Ovary (tissue), 3 donors: ENCODE data around the gene MAPK10.

ENCODE experiments used
- CTCF ChIP-seq, 3 donors: fragments of 450-650 bp in 2 of 3; fragments of 200-600 bp in 1 of 3; IDR thresholded peaks; one replicate each; pipeline versions ENCODE4 v1.5.1 to v1.8.0; 2016 to 2022; ENCODE audit warnings: antibody characterized with exemption in 3 of 3, mild to moderate bottlenecking in 1 of 3
- EP300 ChIP-seq: sonication (generic); formaldehyde crosslinking; IDR thresholded peaks from one replicate; pipeline ENCODE4 v1.6.1; 2017; ENCODE audit warnings: antibody characterized with exemption
- donor health status: DM: no; HTN: no; CAD: no.

GRCh38 chr4:86398187-86398586 is 38.3 kb upstream of the MAPK10 start:
- TF ChIP-seq CTCF (IDR thresholded peaks at IDR 0.05), result no peak
- no peak for TF ChIP-seq EP300
